ENCODE measurements around the gene C6orf136.

Gene C6orf136

GRCh38 chr6:30646450-30647241 is at the start of gene C6orf136:
Gene C6orf136 (plus strand): TSS chr6:30647133. CDS start chr6:30647232, 99 bp downstream.
- DNase-seq (ENCODE audit: low read depth in 2 of 3, low spot score in 1 of 3): peak; percentile 83 to 91 (median 89)

GRCh38 chr6:30597315-30598144 is 49.4 kb upstream of the C6orf136 start:
- peak; percentile 59 to 90 (median 75) for DNase-seq (ENCODE audit: low read depth in 2 of 3, low spot score in 1 of 3)

GRCh38 chr6:30598912-30599624 is 47.9 kb upstream of the C6orf136 start:
- DNase-seq (ENCODE audit: low read depth in 2 of 3, low spot score in 1 of 3): no peak

- DNase-seq (ENCODE audit: low read depth in 2 of 3, low spot score in 1 of 3): no peak
These were observed 47.2 kb upstream of the C6orf136 start for GRCh38 chr6:30599625-30600324.

GRCh38 chr6:30600451-30600961 is 46.4 kb upstream of the C6orf136 start:
- DNase-seq (ENCODE audit: low read depth in 2 of 3, low spot score in 1 of 3): no peak

GRCh38 chr6:30601436-30601814 is 45.5 kb upstream of the C6orf136 start:
- DNase-seq (ENCODE audit: low read depth in 2 of 3, low spot score in 1 of 3): no peak

- no peak for DNase-seq (ENCODE audit: low read depth in 2 of 3, low spot score in 1 of 3)
These were observed 44.9 kb upstream of the C6orf136 start for GRCh38 chr6:30601815-30602641.

GRCh38 chr6:30603961-30604360 is 43.0 kb upstream of the C6orf136 start:
- DNase-seq (ENCODE audit: low read depth in 2 of 3, low spot score in 1 of 3): no peak

- no peak for DNase-seq (ENCODE audit: low read depth in 2 of 3, low spot score in 1 of 3)
These were observed 36.9 kb upstream of the C6orf136 start for GRCh38 chr6:30610065-30610464.

- no peak for DNase-seq (ENCODE audit: low read depth in 2 of 3, low spot score in 1 of 3)
These were observed 35.6 kb upstream of the C6orf136 start for GRCh38 chr6:30611150-30611855.

- DNase-seq (ENCODE audit: low read depth in 2 of 3, low spot score in 1 of 3): no peak
These were observed 35.1 kb upstream of the C6orf136 start for GRCh38 chr6:30611856-30612194.

GRCh38 chr6:30612213-30612612 is 34.7 kb upstream of the C6orf136 start:
- DNase-seq (ENCODE audit: low read depth in 2 of 3, low spot score in 1 of 3): no peak

GRCh38 chr6:30612687-30613248 is 34.2 kb upstream of the C6orf136 start:
- DNase-seq (ENCODE audit: low read depth in 2 of 3, low spot score in 1 of 3): no peak

GRCh38 chr6:30613251-30614043 is 33.5 kb upstream of the C6orf136 start:
- DNase-seq (ENCODE audit: low read depth in 2 of 3, low spot score in 1 of 3): no peak

GRCh38 chr6:30614044-30614842 is 32.7 kb upstream of the C6orf136 start:
- no peak for DNase-seq (ENCODE audit: low read depth in 2 of 3, low spot score in 1 of 3)

GRCh38 chr6:30614843-30615218 is 32.1 kb upstream of the C6orf136 start:
- DNase-seq (ENCODE audit: low read depth in 2 of 3, low spot score in 1 of 3): peak; percentile 71 to 79 (median 74)

GRCh38 chr6:30615219-30615957 is 31.5 kb upstream of the C6orf136 start:
- DNase-seq (ENCODE audit: low read depth in 2 of 3, low spot score in 1 of 3): peak in 1 of 3 donors; percentile 35

Measured in stimulated activated CD4-positive, alpha-beta T cell treated with anti-CD3 and anti-CD28 coated beads, Interleukin-12 subunit alpha, Interleukin-12 subunit beta, amount 100 ng/mL, for 48 hours (primary cell).